Natural killer cell (primary cell): ENCODE data around the gene RASGRP4. TPM values are rescaled to one million over a fixed set of nuclear protein-coding genes. Genes with fewer than 3 reads are reported as not detected.

Experiments
- ATAC-seq, 3 donors: fragments of 150-1000 bp in 2 of 3; fragments of 200-7000 bp in 1 of 3; cut with Tn5 transposase; 1 replicate in 1 of 3; 2 replicates in 2 of 3; pipeline ENCODE4 v1.10.0; 2021; ENCODE audit warnings: mild to moderate bottlenecking in 2 of 3, moderate library complexity in 2 of 3
- DNase-seq, 2 donors: peaks; one replicate each; pipeline versions ENCODE4 v3.0.0 to v3.0.0-alpha.2; 2013 to 2021; ENCODE audit warnings: mixed read lengths in 1 of 2
- H3K27ac ChIP-seq: one replicate; pipeline ENCODE4 v1.5.1; 2013; ENCODE audit warnings: mild to moderate bottlenecking, low read length
- H3K27me3 ChIP-seq: one replicate; pipeline ENCODE4 v1.6.1; 2013; ENCODE audit warnings: low read length; ENCODE audit not compliant: control insufficient read depth, insufficient read depth
- H3K36me3 ChIP-seq: one replicate; pipeline ENCODE4 v1.6.1; 2013; ENCODE audit warnings: low read length; ENCODE audit not compliant: control insufficient read depth, insufficient read depth
- H3K4me1 ChIP-seq: one replicate; pipeline ENCODE4 v1.6.1; 2013; ENCODE audit warnings: low read length; ENCODE audit not compliant: control insufficient read depth, insufficient read depth
- H3K4me3 ChIP-seq: one replicate; pipeline ENCODE4 v1.5.1; 2013; ENCODE audit warnings: low read length
- H3K9me3 ChIP-seq: one replicate; pipeline ENCODE4 v1.6.1; 2013; ENCODE audit warnings: low read length; ENCODE audit not compliant: control insufficient read depth, insufficient read depth
- H3K27ac Mint-ChIP-seq, 2 donors: one replicate each; pipeline ENCODE4 v1.8.0; 2022; ENCODE audit warnings: mild to moderate bottlenecking in 2 of 2, mixed read lengths in 2 of 2, moderate library complexity in 1 of 2
- H3K27me3 Mint-ChIP-seq, 2 donors: one replicate each; pipeline ENCODE4 v1.8.0; 2022; ENCODE audit warnings: low read depth in 2 of 2, mixed read lengths in 2 of 2
- H3K36me3 Mint-ChIP-seq: one replicate; pipeline ENCODE4 v1.8.0; 2022; ENCODE audit warnings: mixed read lengths
- H3K4me1 Mint-ChIP-seq, 2 donors: one replicate each; pipeline ENCODE4 v1.8.0; 2022; ENCODE audit warnings: mixed read lengths in 2 of 2
- H3K4me3 Mint-ChIP-seq: one replicate; pipeline ENCODE4 v1.8.0; 2022; ENCODE audit warnings: mild to moderate bottlenecking, moderate library complexity, mixed read lengths
- H3K9me3 Mint-ChIP-seq, 2 donors: one replicate each; pipeline ENCODE4 v1.8.0; 2022; ENCODE audit warnings: mixed read lengths in 2 of 2
- WGBS: methylation state at CpG from one replicate; pipeline ENCODE4 v1.1.7; 2013; ENCODE audit warnings: missing lambda C conversion rate; ENCODE audit not compliant: insufficient coverage; 5-methylcytosine and 5-hydroxymethylcytosine counted together
- intact Hi-C: fragments of 100-400 bp; cut with micrococcal nuclease; formaldehyde crosslinking; loops from one replicate; pipeline ENCODE4 v1.14.2; 2022
- total RNA-seq, 4 donors: library from RNA; stranded (reverse); fragments of 120-200 nt in 1 of 4; gene quantifications; one replicate each; pipeline versions ENCODE4 v1.2.3 to v1.2.4, GENCODE V29; 2013 to 2022
- TF ChIP-seq, protein P1 (sequence below): fragments of 200-600 bp; IDR thresholded peaks from one replicate; pipeline ENCODE4 v1.8.0; 2022; ENCODE audit warnings: antibody characterized with exemption

RASGRP4 gene
- total RNA-seq, 3 donors from 2014 or later (not counting 1 experiment from before 2014, with no cell fraction given) = 2.3 to 9.3 (median 5.7) TPM

DNA sequence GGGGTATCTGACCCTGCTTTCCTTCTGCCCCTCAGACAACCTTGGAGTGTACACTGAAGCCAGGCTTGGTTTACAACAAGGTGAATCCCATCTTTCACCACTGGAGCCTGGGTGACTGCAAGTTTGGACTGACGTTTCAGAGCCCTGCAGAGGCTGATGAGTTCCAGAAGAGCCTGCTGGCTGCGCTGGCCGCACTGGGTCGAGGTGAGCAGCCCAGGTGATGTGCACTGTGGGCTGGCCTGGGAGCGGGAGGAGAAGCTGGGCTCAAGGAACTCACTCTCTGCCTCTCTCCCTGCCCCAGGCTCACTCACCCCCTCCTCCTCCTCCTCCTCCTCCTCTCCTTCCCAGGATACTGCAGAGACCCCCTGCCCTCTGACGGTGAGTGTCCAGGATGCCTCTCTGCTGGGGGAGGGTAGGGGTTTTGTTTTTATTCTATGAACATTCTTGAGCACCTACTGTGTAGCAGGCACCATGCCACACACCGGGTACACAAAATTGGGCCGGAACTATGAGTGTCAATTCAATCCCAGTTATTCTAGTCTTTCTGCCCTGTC is 34.0 kb downstream of the RASGRP4 start:
- H3K27ac Mint-ChIP-seq = no peak overlapping the region
- no peak overlapping the region for H3K4me3 Mint-ChIP-seq
- no peaks in the 10 kb centered on the region for H3K36me3 Mint-ChIP-seq
- no peaks in the 10 kb centered on the region for H3K9me3 Mint-ChIP-seq
- no peak overlapping the region for H3K4me3 ChIP-seq
- TF ChIP-seq, protein P1, sequence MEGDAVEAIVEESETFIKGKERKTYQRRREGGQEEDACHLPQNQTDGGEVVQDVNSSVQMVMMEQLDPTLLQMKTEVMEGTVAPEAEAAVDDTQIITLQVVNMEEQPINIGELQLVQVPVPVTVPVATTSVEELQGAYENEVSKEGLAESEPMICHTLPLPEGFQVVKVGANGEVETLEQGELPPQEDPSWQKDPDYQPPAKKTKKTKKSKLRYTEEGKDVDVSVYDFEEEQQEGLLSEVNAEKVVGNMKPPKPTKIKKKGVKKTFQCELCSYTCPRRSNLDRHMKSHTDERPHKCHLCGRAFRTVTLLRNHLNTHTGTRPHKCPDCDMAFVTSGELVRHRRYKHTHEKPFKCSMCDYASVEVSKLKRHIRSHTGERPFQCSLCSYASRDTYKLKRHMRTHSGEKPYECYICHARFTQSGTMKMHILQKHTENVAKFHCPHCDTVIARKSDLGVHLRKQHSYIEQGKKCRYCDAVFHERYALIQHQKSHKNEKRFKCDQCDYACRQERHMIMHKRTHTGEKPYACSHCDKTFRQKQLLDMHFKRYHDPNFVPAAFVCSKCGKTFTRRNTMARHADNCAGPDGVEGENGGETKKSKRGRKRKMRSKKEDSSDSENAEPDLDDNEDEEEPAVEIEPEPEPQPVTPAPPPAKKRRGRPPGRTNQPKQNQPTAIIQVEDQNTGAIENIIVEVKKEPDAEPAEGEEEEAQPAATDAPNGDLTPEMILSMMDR = no peak
- intact Hi-C loops = no loop called here
- DNase-seq (no peak), ATAC-seq (no peak)
- H3K9me3 ChIP-seq = no peaks in the 10 kb centered on the region
- H3K36me3 ChIP-seq = no peaks in the 10 kb centered on the region
- peaks cover 33% of the 10 kb centered on the region for H3K4me1 ChIP-seq
- peaks cover 19 to 40% of the 10 kb centered on the region in 2 donors for H3K4me1 Mint-ChIP-seq
- peaks cover 27% of the 10 kb centered on the region for H3K27me3 ChIP-seq
- 80% methylated on average over 7 of the region's 8 CpGs for WGBS
- no peak overlapping the region for H3K27ac ChIP-seq
- peaks cover 35 to 40% of the 10 kb centered on the region in 2 donors for H3K27me3 Mint-ChIP-seq

DNA sequence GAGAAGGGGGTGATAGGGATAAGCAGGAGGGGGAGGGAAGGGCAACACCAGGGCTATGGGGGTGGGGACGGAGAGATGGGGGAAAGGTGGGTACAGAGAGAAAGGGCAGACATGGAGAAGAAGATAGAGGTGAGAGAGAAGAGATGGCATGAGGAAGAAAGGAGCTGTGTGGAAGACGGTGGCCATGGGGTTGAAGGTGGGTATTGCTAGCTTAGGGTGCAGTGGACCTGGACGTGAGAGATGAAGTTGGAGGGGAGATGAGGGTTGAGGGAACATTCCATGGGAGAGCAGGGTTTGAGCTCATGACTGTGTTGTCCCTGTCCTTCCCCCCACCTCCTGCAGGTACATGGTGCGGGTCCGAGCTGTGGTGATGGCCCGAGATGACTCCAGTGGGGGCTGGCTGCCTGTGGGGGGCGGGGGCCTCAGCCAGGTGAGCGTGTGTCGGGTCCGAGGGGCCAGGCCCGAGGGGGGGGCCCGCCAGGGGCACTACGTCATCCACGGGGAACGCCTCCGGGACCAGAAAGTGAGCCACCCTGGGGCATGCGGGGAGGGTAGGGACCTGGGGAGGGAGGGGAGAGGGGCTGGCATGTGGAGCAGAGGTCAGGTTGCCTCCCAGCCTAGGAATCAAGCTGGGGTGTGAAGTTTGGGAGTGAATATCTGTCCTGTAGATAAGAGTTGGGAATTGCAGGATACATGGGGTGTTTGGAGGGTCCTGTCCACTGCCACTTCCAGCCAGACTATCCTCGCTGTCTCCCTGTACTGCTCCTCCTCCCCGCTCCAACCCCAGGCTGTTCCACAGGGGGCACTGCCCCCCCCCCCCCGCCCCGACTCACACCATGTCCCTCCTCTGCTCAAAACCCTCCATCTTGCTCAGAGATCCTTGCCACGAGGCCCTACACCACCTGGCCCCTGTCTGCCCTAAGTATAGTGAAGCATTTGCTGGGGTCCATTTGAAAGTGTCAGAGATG is 35.8 kb downstream of the RASGRP4 start:
- H3K27ac Mint-ChIP-seq = no peak overlapping the region
- H3K9me3 Mint-ChIP-seq = no peaks in the 10 kb centered on the region
- H3K9me3 ChIP-seq = no peaks in the 10 kb centered on the region
- H3K27me3 ChIP-seq = peaks cover 28% of the 10 kb centered on the region
- H3K27ac ChIP-seq = no peak overlapping the region
- TF ChIP-seq, protein P1 = no peak
- H3K36me3 Mint-ChIP-seq = no peaks in the 10 kb centered on the region
- intact Hi-C loops = loop anchor here (2.0 kb wide), 1 partner anchor 15 kb away; the partner anchor contains the start of gene PSMD8
- ATAC-seq = no peak
- 51% methylated on average over 20 of the region's 22 CpGs for WGBS
- no peak for DNase-seq
- H3K4me1 Mint-ChIP-seq = peaks cover 19 to 33% of the 10 kb centered on the region in 2 donors
- H3K4me1 ChIP-seq = peaks cover 45% of the 10 kb centered on the region
- H3K4me3 ChIP-seq = no peak overlapping the region
- H3K27me3 Mint-ChIP-seq = peaks cover 28 to 33% of the 10 kb centered on the region in 2 donors
- H3K36me3 ChIP-seq = no peaks in the 10 kb centered on the region
- H3K4me3 Mint-ChIP-seq = peak overlapping the region; percentile 14

DNA sequence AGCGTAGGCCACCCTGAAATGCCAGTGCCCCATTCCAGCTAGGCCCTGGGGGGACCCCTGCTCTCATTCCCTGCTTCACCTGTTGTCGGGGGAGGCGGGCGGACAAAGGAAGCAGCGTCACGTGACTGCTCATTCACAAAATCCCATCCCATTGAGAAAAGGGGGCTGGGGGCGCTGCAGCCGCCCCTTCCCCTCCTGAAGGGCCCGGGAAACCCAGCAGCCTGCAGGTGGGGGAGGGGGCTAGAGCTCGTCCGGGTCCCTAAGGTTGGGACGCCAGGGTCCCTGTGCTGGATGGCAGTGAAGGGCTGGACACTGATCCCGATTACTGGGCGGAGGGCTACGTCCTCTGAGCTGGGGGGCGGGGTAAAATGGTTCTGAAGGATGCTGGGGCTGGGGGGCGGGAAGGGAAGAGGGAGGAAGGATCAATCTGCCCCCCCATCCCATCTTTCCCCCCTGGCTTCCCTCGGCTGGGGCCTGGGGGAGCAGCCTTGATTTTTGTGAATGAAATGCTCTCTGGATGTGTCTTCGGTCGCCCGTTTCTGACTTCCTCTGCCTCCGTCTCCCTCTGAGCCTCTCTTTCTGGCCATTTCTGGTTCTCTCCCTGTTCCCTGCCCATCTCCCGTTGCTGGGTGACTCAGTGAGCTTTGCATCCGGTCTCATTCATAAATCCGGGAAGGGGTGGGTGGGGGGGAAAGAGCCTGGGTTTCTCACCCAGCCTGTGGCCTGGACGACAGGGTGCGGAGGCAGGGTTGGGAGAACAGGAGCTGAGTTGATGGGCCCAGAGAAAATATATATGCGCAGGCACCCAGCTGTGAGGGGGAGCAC is 36.7 kb downstream of the RASGRP4 start:
- Mint-ChIP-seq H3K9me3 (no peaks in the 10 kb centered on the region), H3K36me3 (no peaks in the 10 kb centered on the region), H3K27me3 (peaks cover 28 to 30% of the 10 kb centered on the region in 2 donors), H3K4me1 (peaks cover 19 to 25% of the 10 kb centered on the region in 2 donors), H3K27ac (no peak overlapping the region), H3K4me3 (peak overlapping the region; percentile 58)
- DNase-seq (no peak), ATAC-seq (no peak)
- H3K9me3 ChIP-seq = no peaks in the 10 kb centered on the region
- TF ChIP-seq, protein P1 = no peak
- intact Hi-C loops = loop anchor here (2.0 kb wide), 1 partner anchor 15 kb away; the partner anchor contains the start of gene PSMD8
- H3K27me3 ChIP-seq = peaks cover 19% of the 10 kb centered on the region
- WGBS = 7% methylated on average over 26 of the region's 28 CpGs
- H3K36me3 ChIP-seq = peaks cover 2% of the 10 kb centered on the region
- H3K4me3 ChIP-seq = no peak overlapping the region
- H3K4me1 ChIP-seq = peaks cover 36% of the 10 kb centered on the region
- H3K27ac ChIP-seq = no peak overlapping the region
